HEK293 (cell line): ENCODE measurements around the gene GAS7.

ENCODE experiments used
- CTCF ChIP-seq: fragments of 450-650 bp; formaldehyde crosslinking; IDR thresholded peaks from 2 replicates; pipeline ENCODE4 v1.5.1; 2016; ENCODE audit warnings: missing biosample characterization, missing genetic modification characterization
- ZNF555 ChIP-seq: fragments of 450-650 bp; formaldehyde crosslinking; conservative IDR thresholded peaks from 2 replicates; pipeline ENCODE4 v1.5.1; 2017; ENCODE audit warnings: missing biosample characterization, mild to moderate bottlenecking, missing genetic modification characterization, inconsistent platforms

GRCh38 chr17:9916108-9916507 lies 282.3 kb downstream of the GAS7 start:
- no peak for TF ChIP-seq ZNF555 (tag by site-specific recombination)
- TF ChIP-seq CTCF (tag by site-specific recombination), result no peak
